H1 (cell line): Measurements from ENCODE around the gene TRAPPC3. TPM values are rescaled to one million over a fixed set of nuclear protein-coding genes. Genes with fewer than 3 reads are reported as not detected.

Source experiments
- CTCF ChIA-PET: fragments of 300-600 bp; sonication (Branson Sonifier 250); formaldehyde crosslinking; loops from one replicate; lab custom pipeline; 2021; ENCODE audit not compliant: partially characterized antibody; lab: Charles Lee
- POLR2A ChIA-PET: fragments of 300-600 bp; sonication (Branson Sonifier 250); formaldehyde crosslinking; loops from one replicate; lab custom pipeline; 2021; ENCODE audit warnings: inconsistent platforms; ENCODE audit not compliant: partially characterized antibody; lab: Charles Lee
- DNase-seq, 2 experiments: peaks; one replicate each; pipeline versions ENCODE4 v3.0.0 to v3.0.0-alpha.2; 2010 to 2022; ENCODE audit warnings: low spot score in 2 of 2, low read depth in 1 of 2, mixed read lengths in 1 of 2
- FAIRE-seq: peaks from 2 replicates; lab custom pipeline; 2011; peaks lifted over from hg19 to GRCh38; lab: Jason Lieb, UNC
- H2AFZ ChIP-seq: 2 replicates; pipeline ENCODE4 v1.8.1; 2012; ENCODE audit warnings: low read length, inconsistent platforms
- H2AK5ac ChIP-seq: 2 replicates; pipeline ENCODE4 v1.6.1; 2013; ENCODE audit warnings: low read depth, low read length
- H2BK120ac ChIP-seq: replicated peaks from 2 replicates; pipeline ENCODE3; 2013; ENCODE audit warnings: low read depth, low read length, inconsistent platforms
- H2BK12ac ChIP-seq: 2 replicates; pipeline ENCODE4 v1.6.1; 2013; ENCODE audit warnings: low read depth, low read length
- H2BK15ac ChIP-seq: 2 replicates; pipeline ENCODE4 v1.6.1; 2013; ENCODE audit warnings: low read length
- H2BK20ac ChIP-seq: 2 replicates; pipeline ENCODE4 v1.6.1; 2013; ENCODE audit warnings: low read length
- H2BK5ac ChIP-seq: 2 replicates; pipeline ENCODE4 v1.6.1; 2013; ENCODE audit warnings: low read depth, low read length
- H3K14ac ChIP-seq: 2 replicates; pipeline ENCODE4 v1.6.1; 2013; ENCODE audit warnings: inconsistent platforms; ENCODE audit not compliant: insufficient read length
- H3K18ac ChIP-seq: 2 replicates; pipeline ENCODE4 v1.6.1; 2013; ENCODE audit warnings: low read length; ENCODE audit errors: extremely low read depth
- H3K23ac ChIP-seq: 2 replicates; pipeline ENCODE4 v1.6.1; 2013; ENCODE audit warnings: inconsistent platforms; ENCODE audit not compliant: insufficient read length
- H3K23me2 ChIP-seq: 2 replicates; pipeline ENCODE4 v1.6.1; 2013; ENCODE audit warnings: low read depth, low read length
- H3K27ac ChIP-seq: 2 replicates; pipeline ENCODE4 v1.6.1; 2011; ENCODE audit warnings: low read depth, low read length, inconsistent platforms
- H3K27me3 ChIP-seq, 4 experiments: replicated peaks in 1 of 4; 1 replicate in 1 of 4; 2 replicates in 3 of 4; pipeline versions ENCODE4 v1.6.1 to v1.8.1; 2011 to 2013; ENCODE audit warnings: low read length in 3 of 4, mild to moderate bottlenecking in 3 of 4, inconsistent platforms in 2 of 4, mixed read lengths in 2 of 4, moderate library complexity in 1 of 4; ENCODE audit not compliant: control insufficient read depth in 3 of 4, insufficient read depth in 3 of 4; ENCODE audit errors: extremely low read depth in 1 of 4
- H3K36me3 ChIP-seq, 4 experiments: 2 replicates each; pipeline versions ENCODE4 v1.6.1 to v1.8.1; 2011 to 2013; ENCODE audit warnings: mild to moderate bottlenecking in 4 of 4, low read length in 3 of 4, moderate library complexity in 2 of 4, control low read depth in 1 of 4, inconsistent platforms in 1 of 4; ENCODE audit not compliant: insufficient read depth in 4 of 4, control insufficient read depth in 2 of 4
- H3K4ac ChIP-seq: replicated peaks from 2 replicates; pipeline ENCODE3; 2013; ENCODE audit warnings: low read length, low read depth, mixed read lengths, inconsistent platforms; ENCODE audit not compliant: insufficient read length
- H3K4me1 ChIP-seq, 4 experiments: replicated peaks in 1 of 4; 1 replicate in 1 of 4; 2 replicates in 3 of 4; pipeline versions ENCODE4 v1.6.1 to v1.8.1; 2011 to 2013; ENCODE audit warnings: low read length in 3 of 4, inconsistent platforms in 2 of 4, mixed read lengths in 1 of 4; ENCODE audit not compliant: insufficient read depth in 4 of 4, control insufficient read depth in 3 of 4
- H3K4me2 ChIP-seq, 2 experiments: 2 replicates each; pipeline versions ENCODE4 v1.6.1 to v1.8.1; 2011 to 2013; ENCODE audit warnings: low read depth in 2 of 2, low read length in 2 of 2, control low read depth in 1 of 2, inconsistent platforms in 1 of 2, mild to moderate bottlenecking in 1 of 2; ENCODE audit not compliant: insufficient read depth in 1 of 2
- H3K4me3 ChIP-seq, 4 experiments: fragments of 200-600, 300-600 bp in 1 of 4; sonication (generic), shearing (Covaris generic), sonication (Bioruptor Twin) in 1 of 4; 2 replicates each; pipeline versions ENCODE4 v1.5.1 to v1.8.1; 2011 to 2016; ENCODE audit warnings: low read length in 4 of 4, low read depth in 3 of 4, control low read depth in 2 of 4, inconsistent platforms in 2 of 4, mild to moderate bottlenecking in 2 of 4, mixed read lengths in 1 of 4, moderate library complexity in 1 of 4; ENCODE audit not compliant: insufficient read depth in 2 of 4; ENCODE audit errors: extremely low read depth in 1 of 4
- H3K56ac ChIP-seq: replicated peaks from 2 replicates; pipeline ENCODE3; 2013; ENCODE audit warnings: low read depth, mild to moderate bottlenecking, mixed read lengths, low read length, inconsistent platforms; ENCODE audit not compliant: insufficient read length
- H3K79me1 ChIP-seq: 2 replicates; pipeline ENCODE4 v1.6.1; 2013; ENCODE audit warnings: low read depth, low read length, control low read depth
- H3K79me2 ChIP-seq, 2 experiments: 2 replicates each; pipeline versions ENCODE4 v1.6.1 to v1.8.1; 2012 to 2013; ENCODE audit warnings: low read length in 2 of 2, mild to moderate bottlenecking in 2 of 2, inconsistent platforms in 1 of 2; ENCODE audit not compliant: insufficient read depth in 2 of 2, control insufficient read depth in 1 of 2
- H3K9ac ChIP-seq, 4 experiments: replicated peaks in 1 of 4; 1 replicate in 1 of 4; 2 replicates in 3 of 4; pipeline versions ENCODE4 v1.6.1 to v1.8.1; 2011 to 2013; ENCODE audit warnings: low read depth in 3 of 4, low read length in 3 of 4, control low read depth in 2 of 4, mild to moderate bottlenecking in 2 of 4, moderate library complexity in 2 of 4, inconsistent platforms in 1 of 4; ENCODE audit errors: extremely low read depth in 1 of 4
- H3K9me3 ChIP-seq, 2 experiments: 2 replicates each; pipeline versions ENCODE4 v1.6.1 to v1.8.1; 2012 to 2013; ENCODE audit warnings: mild to moderate bottlenecking in 2 of 2, moderate library complexity in 2 of 2, control low read depth in 1 of 2, inconsistent platforms in 1 of 2, low read depth in 1 of 2, low read length in 1 of 2, mixed read lengths in 1 of 2; ENCODE audit not compliant: insufficient read depth in 2 of 2
- H4K20me1 ChIP-seq, 2 experiments: replicated peaks in 1 of 2; 2 replicates each; pipeline versions ENCODE3 to v1.8.1; 2011 to 2013; ENCODE audit warnings: inconsistent platforms in 2 of 2, low read length in 2 of 2, mild to moderate bottlenecking in 1 of 2; ENCODE audit not compliant: insufficient read depth in 2 of 2, control insufficient read depth in 1 of 2
- H4K5ac ChIP-seq: 2 replicates; pipeline ENCODE4 v1.6.1; 2013; ENCODE audit warnings: low read length, low read depth, mixed read lengths, inconsistent platforms; ENCODE audit not compliant: insufficient read length
- H4K8ac ChIP-seq: 2 replicates; pipeline ENCODE4 v1.8.0; 2013; ENCODE audit warnings: mild to moderate bottlenecking, moderate library complexity, low read length, inconsistent platforms; ENCODE audit not compliant: insufficient read depth; ENCODE audit errors: extremely low read depth
- H4K91ac ChIP-seq: replicated peaks from 2 replicates; pipeline ENCODE3; 2013; ENCODE audit warnings: low read length, mixed read lengths, inconsistent platforms; ENCODE audit not compliant: insufficient read length
- KDM5A ChIP-seq: fragments of 200-600 bp; IDR thresholded peaks from 2 replicates; pipeline ENCODE4 v1.7.1; 2012; ENCODE audit warnings: mild to moderate bottlenecking, low read length, inconsistent platforms, mixed read lengths
- WGBS, 2 experiments: shearing (Covaris generic) in 1 of 2; methylation state at CpG; one replicate each; pipeline versions ENCODE4 v1.1.6 to v1.1.7; 2013 to 2015; ENCODE audit warnings: low lambda C conversion rate in 2 of 2, mixed read lengths in 2 of 2, inconsistent platforms in 1 of 2, low coverage in 1 of 2, missing lambda C conversion rate in 1 of 2; ENCODE audit not compliant: insufficient replicate concordance in 2 of 2, insufficient coverage in 1 of 2, insufficient read length in 1 of 2; ENCODE audit errors: extremely low coverage in 1 of 2, missing lambda C conversion rate in 1 of 2; 5-methylcytosine and 5-hydroxymethylcytosine counted together
- polyA plus RNA-seq, 7 experiments: library from polyadenylated mRNA; depleted of rRNA in 3 of 7; stranded (reverse) in 5 of 7; unstranded in 2 of 7; fragments of >200 nt in 5 of 7; fragments of 200-250 nt in 2 of 7; gene quantifications; 1 replicate in 5 of 7; 2 replicates in 1 of 7; 4 replicates in 1 of 7; pipeline versions ENCODE4 v1.2.1 to v1.2.3, GENCODE V29; 2011 to 2013; ENCODE audit warnings: missing spikeins in 2 of 7, mixed read lengths in 2 of 7
- total RNA-seq: library from RNA; stranded (reverse); fragmentation: NEBNext Ultra II Directional; extraction: Animal tissue kit (Norgen Biotek cat#: 25700); gene quantifications from 2 replicates; pipeline ENCODE4 v1.2.1, GENCODE V29; 2021
- TF ChIP-seq, protein P1 (sequence below): IDR thresholded peaks from 2 replicates; pipeline ENCODE4 v1.6.1; 2012; ENCODE audit warnings: inconsistent platforms

Gene TRAPPC3
- total and polyA plus RNA-seq, 2 of the 8 experiments (the other 6 are each of a cell fraction or from before 2014, with no cell fraction given) = 47.8 to 51.0 TPM

DNA sequence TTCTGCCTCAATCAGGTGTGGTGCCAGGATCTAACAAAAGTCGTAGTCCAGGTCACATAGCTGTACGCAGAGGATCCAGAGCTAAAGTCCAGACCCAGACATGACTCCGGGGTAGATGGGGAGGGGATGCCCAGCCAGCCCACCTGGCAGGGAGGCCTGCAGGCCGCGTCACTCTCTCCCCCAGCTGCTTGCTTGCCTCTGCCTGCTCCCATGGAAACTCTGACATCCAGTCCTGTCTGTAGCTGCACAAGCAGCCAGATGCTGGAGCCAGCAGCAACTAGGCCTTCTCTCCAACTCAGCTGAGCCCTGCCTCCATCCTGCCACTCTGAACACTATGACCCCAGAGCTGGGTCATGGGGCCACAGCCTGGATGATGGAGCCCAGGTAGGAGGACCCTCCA is 32.4 kb downstream of the TRAPPC3 start:
- TF ChIP-seq KDM5A = no peak
- TF ChIP-seq, protein P1, sequence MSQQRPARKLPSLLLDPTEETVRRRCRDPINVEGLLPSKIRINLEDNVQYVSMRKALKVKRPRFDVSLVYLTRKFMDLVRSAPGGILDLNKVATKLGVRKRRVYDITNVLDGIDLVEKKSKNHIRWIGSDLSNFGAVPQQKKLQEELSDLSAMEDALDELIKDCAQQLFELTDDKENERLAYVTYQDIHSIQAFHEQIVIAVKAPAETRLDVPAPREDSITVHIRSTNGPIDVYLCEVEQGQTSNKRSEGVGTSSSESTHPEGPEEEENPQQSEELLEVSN = no peak
- Histone ChIP-seq H3K23me2 (no peaks in the 10 kb centered on the region), H3K27me3 (no peaks in the 10 kb centered on the region; a peak in 1 of 7 replicates), H2AK5ac (no peak overlapping the region), H2BK5ac (no peak overlapping the region), H3K4me3 (no peak overlapping the region), H2AFZ (no peak overlapping the region), H2BK20ac (no peak overlapping the region), H3K4me2 (no peak overlapping the region), H3K56ac (no peak overlapping the region), H4K5ac (no peak overlapping the region), H3K79me2 (no peaks in the 10 kb centered on the region), H3K4me1 (peaks cover 0 to 10% (median 5%) of the 10 kb centered on the region in 4 experiments; a peak in 5 of 7 replicates), H3K27ac (no peak overlapping the region), H3K79me1 (no peaks in the 10 kb centered on the region), H2BK15ac (no peak overlapping the region), H2BK120ac (no peak overlapping the region), H4K8ac (no peak overlapping the region), H3K14ac (no peak overlapping the region), H3K4ac (no peak overlapping the region), H2BK12ac (no peak overlapping the region), H3K23ac (no peak overlapping the region), H3K9ac (no peak overlapping the region), H3K9me3 (no peaks in the 10 kb centered on the region), H3K36me3 (no peaks in the 10 kb centered on the region), H3K18ac (no peak overlapping the region), H4K20me1 (no peaks in the 10 kb centered on the region), H4K91ac (no peak overlapping the region)
- no peak for FAIRE-seq
- CTCF ChIA-PET = interaction anchor here (0.8 to 32.6 kb wide), 10 partner anchors 10 to 183 kb away, joined by 3 to 738 read pairs (median 3); partner anchors contain the start of gene TRAPPC3
- no peak for DNase-seq
- 94% methylated on average over 5 of the region's 5 CpGs; no CpG with 5 or more reads in 1 of the 2 experiments for WGBS, 2 experiments
- POLR2A ChIA-PET = interaction anchor here (0.6 to 2.2 kb wide), 7 partner anchors 10 to 33 kb away, joined by 3 to 7 read pairs (median 5); partner anchors contain the start of gene TRAPPC3
